B cell (primary cell): ENCODE results near the gene FRK. TPM values are rescaled to one million over a fixed set of nuclear protein-coding genes. Genes with fewer than 3 reads are reported as not detected.

Experiments used
- ATAC-seq: fragments of 200-7000 bp; cut with Tn5 transposase; one replicate; pipeline ENCODE4 v1.10.0; 2021; ENCODE audit warnings: low read depth, mild to moderate bottlenecking, moderate number of reproducible peaks, moderate library complexity
- CTCF ChIA-PET: fragments of 350-600 bp; sonication (Branson Sonifier 250); formaldehyde crosslinking; loops from one replicate; lab custom pipeline; 2021; ENCODE audit warnings: antibody characterized with exemption, inconsistent platforms; lab: Charles Lee
- POLR2A ChIA-PET: fragments of 350-600 bp; sonication (Branson Sonifier 250); formaldehyde crosslinking; loops from one replicate; lab custom pipeline; 2021; ENCODE audit warnings: antibody characterized with exemption; lab: Charles Lee
- DNase-seq: peaks from one replicate; pipeline ENCODE4 v3.0.0; 2013
- H2AFZ ChIP-seq: 2 replicates; pipeline ENCODE4 v1.6.1; 2012; ENCODE audit warnings: mild to moderate bottlenecking, low read depth, low read length; ENCODE audit not compliant: insufficient read depth, poor library complexity, severe bottlenecking
- H3K27ac ChIP-seq, 2 donors: 1 replicate in 1 of 2; 2 replicates in 1 of 2; pipeline ENCODE4 v1.5.1; 2012 to 2013; ENCODE audit warnings: low read length in 2 of 2, mild to moderate bottlenecking in 2 of 2, moderate library complexity in 1 of 2
- H3K27me3 ChIP-seq, 4 experiments: fragments of 200-600 bp in 1 of 4; sonication (generic) in 1 of 4; replicated peaks in 1 of 4; 1 replicate in 2 of 4; 2 replicates in 2 of 4; pipeline versions ENCODE4 v1.6.1 to v1.7.0; 2013 to 2016; ENCODE audit warnings: low read length in 3 of 4, mild to moderate bottlenecking in 2 of 4, mixed read lengths in 1 of 4, moderate library complexity in 1 of 4; ENCODE audit not compliant: insufficient read depth in 4 of 4, control insufficient read depth in 3 of 4; ENCODE audit errors: control extremely low read depth in 1 of 4
- H3K36me3 ChIP-seq, 2 experiments: replicated peaks in 1 of 2; 1 replicate in 1 of 2; 2 replicates in 1 of 2; pipeline versions ENCODE4 v1.6.1 to v1.7.1; 2013; ENCODE audit warnings: low read length in 1 of 2; ENCODE audit not compliant: insufficient read depth in 2 of 2, control insufficient read depth in 1 of 2; ENCODE audit errors: control extremely low read depth in 1 of 2, extremely low read depth in 1 of 2
- H3K4me1 ChIP-seq, 2 donors: fragments of 200-600 bp in 1 of 2; sonication (generic) in 1 of 2; 1 replicate in 1 of 2; 2 replicates in 1 of 2; pipeline versions ENCODE4 v1.5.1 to v1.6.1; 2013 to 2017; ENCODE audit warnings: low read length in 2 of 2; ENCODE audit not compliant: control insufficient read depth in 2 of 2, insufficient read depth in 2 of 2
- H3K4me2 ChIP-seq: replicated peaks from 2 replicates; pipeline ENCODE3; 2012; ENCODE audit warnings: mild to moderate bottlenecking, low read depth, low read length; ENCODE audit not compliant: poor library complexity, severe bottlenecking
- H3K4me3 ChIP-seq, 5 experiments: fragments of 200-600 bp in 1 of 5; sonication (generic) in 1 of 5; 1 replicate in 3 of 5; 2 replicates in 2 of 5; pipeline versions ENCODE4 v1.5.1 to v1.7.0; 2011 to 2016; ENCODE audit warnings: low read length in 4 of 5, mild to moderate bottlenecking in 4 of 5, low read depth in 2 of 5, control low read depth in 1 of 5, moderate library complexity in 1 of 5; ENCODE audit not compliant: insufficient read depth in 1 of 5; ENCODE audit errors: control extremely low read depth in 1 of 5, extremely low read depth in 1 of 5
- H3K79me2 ChIP-seq: fragments of 200-600 bp; sonication (generic); one replicate; pipeline ENCODE4 v1.6.0; 2016; ENCODE audit warnings: low read length; ENCODE audit not compliant: control insufficient read depth, insufficient read depth
- H3K9ac ChIP-seq: fragments of 200-600 bp; sonication (generic); 2 replicates; pipeline ENCODE4 v1.6.1; 2017; ENCODE audit warnings: mild to moderate bottlenecking, low read length, moderate library complexity
- H3K9me3 ChIP-seq, 3 donors: one replicate each; pipeline versions ENCODE4 v1.6.1 to v1.7.1; 2013; ENCODE audit warnings: low read length in 2 of 3; ENCODE audit not compliant: control insufficient read depth in 2 of 3, insufficient read depth in 1 of 3; ENCODE audit errors: control extremely low read depth in 1 of 3
- H4K20me1 ChIP-seq: 2 replicates; pipeline ENCODE4 v1.6.0; 2012; ENCODE audit warnings: mild to moderate bottlenecking, low read length; ENCODE audit not compliant: insufficient read depth, control insufficient read depth, poor library complexity, severe bottlenecking
- H3K27ac Mint-ChIP-seq: one replicate; pipeline ENCODE4 v1.8.0; 2021; ENCODE audit warnings: mixed read lengths
- H3K27me3 Mint-ChIP-seq: one replicate; pipeline ENCODE4 v1.8.0; 2021; ENCODE audit warnings: mixed read lengths
- H3K4me1 Mint-ChIP-seq: one replicate; pipeline ENCODE4 v1.8.0; 2021; ENCODE audit warnings: mixed read lengths
- H3K4me3 Mint-ChIP-seq: one replicate; pipeline ENCODE4 v1.8.0; 2021; ENCODE audit warnings: mixed read lengths
- H3K9me3 Mint-ChIP-seq: one replicate; pipeline ENCODE4 v1.8.0; 2022; ENCODE audit warnings: mixed read lengths; ENCODE audit not compliant: insufficient read depth
- EZH2 ChIP-seq: IDR thresholded peaks from 2 replicates; pipeline ENCODE4 v1.6.1; 2012; ENCODE audit warnings: borderline replicate concordance, low read depth, mild to moderate bottlenecking, moderate library complexity, low read length; ENCODE audit not compliant: insufficient read depth, poor library complexity, severe bottlenecking
- WGBS: methylation state at CpG from one replicate; pipeline ENCODE4 v1.1.5; 2013; ENCODE audit warnings: missing lambda C conversion rate; ENCODE audit not compliant: insufficient coverage; 5-methylcytosine and 5-hydroxymethylcytosine counted together
- intact Hi-C: fragments of 100-400 bp; cut with micrococcal nuclease; formaldehyde crosslinking; loops from one replicate; pipeline ENCODE4 v1.10.0; 2022
- polyA plus RNA-seq: library from polyadenylated mRNA; depleted of rRNA; stranded (reverse); fragments of >200 nt; gene quantifications from 2 replicates; pipeline ENCODE4 v1.2.3, GENCODE V29; 2012
- total RNA-seq, 2 donors: library from RNA; stranded (reverse); fragments of 120-200 nt in 1 of 2; gene quantifications; 1 replicate in 1 of 2; 2 replicates in 1 of 2; pipeline versions ENCODE4 v1.2.3 to v1.2.4, GENCODE V29; 2013 to 2022
- TF ChIP-seq, protein P1 (sequence below): fragments of 200-600 bp; IDR thresholded peaks from one replicate; pipeline ENCODE4 v1.8.0; 2022; ENCODE audit warnings: antibody characterized with exemption, mild to moderate bottlenecking

The FRK gene
- total and polyA plus RNA-seq, 2 donors (not counting 1 experiment from before 2014, with no cell fraction given): 0.01 to 0.07 TPM

DNA sequence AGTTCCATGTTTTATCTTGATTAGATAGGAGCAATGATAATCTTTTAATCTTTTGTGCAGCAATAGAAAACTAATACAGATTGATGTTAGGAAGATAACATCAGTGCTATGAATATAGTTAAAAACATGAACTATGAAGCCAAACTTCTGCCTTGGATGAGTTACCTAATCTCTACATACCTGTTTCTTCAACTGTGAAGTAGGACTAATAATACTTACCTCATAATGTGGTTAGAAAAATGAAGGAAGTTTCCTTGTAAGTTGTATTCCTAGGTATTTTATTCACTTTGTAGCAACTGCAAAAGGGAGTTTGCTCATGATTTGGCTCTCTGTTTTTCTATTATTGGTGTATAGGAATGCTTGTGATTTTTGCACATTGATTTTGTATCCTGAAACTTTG, 111.9 kb downstream of the FRK start:
- peaks cover 0 to 4% (median 0%) of the 10 kb centered on the region in 3 donors for H3K9me3 ChIP-seq
- H2AFZ ChIP-seq: no peak overlapping the region
- no peaks in the 10 kb centered on the region for H3K27me3 Mint-ChIP-seq
- no peaks in the 10 kb centered on the region for H3K4me1 Mint-ChIP-seq
- ChIA-PET POLR2A (no interaction called here), CTCF (no interaction called here)
- no peaks in the 10 kb centered on the region for H3K4me1 ChIP-seq
- no peaks in the 10 kb centered on the region for H4K20me1 ChIP-seq
- no peaks in the 10 kb centered on the region for H3K36me3 ChIP-seq
- H3K4me3 Mint-ChIP-seq: no peak overlapping the region
- TF ChIP-seq EZH2: no peak
- TF ChIP-seq, protein P1, sequence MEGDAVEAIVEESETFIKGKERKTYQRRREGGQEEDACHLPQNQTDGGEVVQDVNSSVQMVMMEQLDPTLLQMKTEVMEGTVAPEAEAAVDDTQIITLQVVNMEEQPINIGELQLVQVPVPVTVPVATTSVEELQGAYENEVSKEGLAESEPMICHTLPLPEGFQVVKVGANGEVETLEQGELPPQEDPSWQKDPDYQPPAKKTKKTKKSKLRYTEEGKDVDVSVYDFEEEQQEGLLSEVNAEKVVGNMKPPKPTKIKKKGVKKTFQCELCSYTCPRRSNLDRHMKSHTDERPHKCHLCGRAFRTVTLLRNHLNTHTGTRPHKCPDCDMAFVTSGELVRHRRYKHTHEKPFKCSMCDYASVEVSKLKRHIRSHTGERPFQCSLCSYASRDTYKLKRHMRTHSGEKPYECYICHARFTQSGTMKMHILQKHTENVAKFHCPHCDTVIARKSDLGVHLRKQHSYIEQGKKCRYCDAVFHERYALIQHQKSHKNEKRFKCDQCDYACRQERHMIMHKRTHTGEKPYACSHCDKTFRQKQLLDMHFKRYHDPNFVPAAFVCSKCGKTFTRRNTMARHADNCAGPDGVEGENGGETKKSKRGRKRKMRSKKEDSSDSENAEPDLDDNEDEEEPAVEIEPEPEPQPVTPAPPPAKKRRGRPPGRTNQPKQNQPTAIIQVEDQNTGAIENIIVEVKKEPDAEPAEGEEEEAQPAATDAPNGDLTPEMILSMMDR: no peak
- H3K27ac Mint-ChIP-seq: no peak overlapping the region
- no peaks in the 10 kb centered on the region for H3K79me2 ChIP-seq
- no peak overlapping the region for H3K9ac ChIP-seq
- H3K27me3 ChIP-seq: no peaks in the 10 kb centered on the region
- no peak for DNase-seq
- no peak overlapping the region for H3K4me2 ChIP-seq
- intact Hi-C loops: no loop called here
- H3K4me3 ChIP-seq: no peak overlapping the region
- no peak for ATAC-seq
- H3K27ac ChIP-seq: no peak overlapping the region
- H3K9me3 Mint-ChIP-seq: no peaks in the 10 kb centered on the region

DNA sequence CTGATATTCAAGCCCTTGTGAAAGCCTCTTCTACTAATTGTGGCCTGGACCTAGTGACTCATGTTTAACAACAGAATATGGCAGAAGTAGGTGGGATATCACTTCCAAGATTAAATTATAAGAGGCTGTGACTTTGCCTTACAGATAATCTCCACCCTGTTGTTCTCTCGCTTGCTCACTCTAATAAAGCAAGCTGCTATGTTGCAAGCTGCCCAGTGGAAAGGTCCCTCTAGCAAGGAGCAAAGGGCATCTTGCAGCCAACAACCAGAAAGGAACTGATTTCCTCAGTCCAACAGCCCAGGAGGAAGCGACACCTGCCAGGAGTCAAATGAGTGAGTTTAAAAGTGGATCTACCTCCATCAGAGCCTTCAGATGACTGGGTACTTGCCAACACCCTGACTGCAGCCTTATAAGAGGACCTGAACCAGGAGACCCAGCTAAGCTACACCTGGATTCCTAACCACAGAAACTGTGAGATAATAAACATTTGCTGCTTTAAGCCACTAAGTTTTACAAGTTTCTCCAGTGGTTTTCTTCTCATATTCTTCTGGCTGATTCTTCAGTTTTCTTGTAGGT, 112.6 kb downstream of the FRK start:
- ChIA-PET CTCF (no interaction called here), POLR2A (no interaction called here)
- Histone ChIP-seq H3K27me3 (no peaks in the 10 kb centered on the region), H3K4me1 (no peaks in the 10 kb centered on the region), H4K20me1 (no peaks in the 10 kb centered on the region), H3K79me2 (no peaks in the 10 kb centered on the region), H3K4me2 (no peak overlapping the region), H2AFZ (no peak overlapping the region), H3K9ac (no peak overlapping the region), H3K36me3 (no peaks in the 10 kb centered on the region), H3K4me3 (no peak overlapping the region), H3K9me3 (no peaks in the 10 kb centered on the region), H3K27ac (no peak overlapping the region)
- no peak overlapping the region for H3K4me3 Mint-ChIP-seq
- H3K9me3 Mint-ChIP-seq: no peaks in the 10 kb centered on the region
- intact Hi-C loops: no loop called here
- DNase-seq (no peak), ATAC-seq (no peak)
- no peaks in the 10 kb centered on the region for H3K27me3 Mint-ChIP-seq
- no peak overlapping the region for H3K27ac Mint-ChIP-seq
- WGBS: 67% methylated on average over 1 of the region's 2 CpGs
- no peaks in the 10 kb centered on the region for H3K4me1 Mint-ChIP-seq
- TF ChIP-seq, protein P1: no peak
- no peak for TF ChIP-seq EZH2
